ENCODE measurements around the gene DEGS2.
"Not testable (repeated sequence)": the region's sequence is repeated elsewhere in the genome, so short reads cannot be mapped to it uniquely, and the experiment has no call there.

DNA sequence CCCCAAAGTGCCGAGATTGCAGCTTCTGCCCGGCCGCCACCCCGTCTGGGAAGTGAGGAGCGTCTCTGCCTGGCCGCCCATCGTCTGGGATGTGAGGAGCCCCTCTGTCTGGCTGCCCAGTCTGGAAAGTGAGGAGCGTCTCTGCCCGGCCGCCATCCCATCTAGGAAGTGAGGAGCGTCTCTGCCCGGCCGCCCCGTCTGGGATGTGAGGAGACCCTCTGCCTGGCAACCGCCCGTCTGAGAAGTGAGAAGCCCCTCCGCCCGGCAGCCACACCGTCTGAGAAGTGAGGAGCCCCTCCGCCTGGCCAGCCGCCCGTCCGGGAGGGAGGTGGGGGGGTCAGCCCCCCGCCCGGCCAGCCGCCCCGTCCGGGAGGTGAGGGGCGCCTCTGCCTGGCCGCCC lies 21.2 kb upstream of the DEGS2 start:
- not testable (repeated sequence) for TF ChIP-seq ZBTB33 (IDR thresholded peaks at IDR 0.05; ENCODE audit: extremely low read depth, insufficient replicate concordance, low read length); TCF7L2 (IDR thresholded peaks at IDR 0.05; ENCODE audit: borderline replicate concordance, extremely low read depth, insufficient read depth, insufficient read length); EZH2phosphoT487 (IDR thresholded peaks at IDR 0.05; ENCODE audit: borderline replicate concordance); REST (IDR thresholded peaks at IDR 0.05; ENCODE audit: low read depth); EZH2 (IDR thresholded peaks at IDR 0.05); POLR2A (IDR thresholded peaks at IDR 0.05; ENCODE audit: borderline replicate concordance, extremely low read depth, insufficient read depth, insufficient read length); ZFX (IDR thresholded peaks at IDR 0.05); YY1 (IDR thresholded peaks at IDR 0.05; ENCODE audit: extremely low read depth, insufficient replicate concordance, low read depth, low read length); CEBPB (IDR thresholded peaks at IDR 0.05; ENCODE audit: low read depth); SRF (IDR thresholded peaks at IDR 0.05; ENCODE audit: low read depth); RAD21 (IDR thresholded peaks at IDR 0.05; ENCODE audit: low read depth); POLR2AphosphoS5 (IDR thresholded peaks at IDR 0.05; ENCODE audit: low read depth, low read length); EGR1 (IDR thresholded peaks at IDR 0.05; ENCODE audit: low read depth)
- TF ChIP-seq, protein P1, sequence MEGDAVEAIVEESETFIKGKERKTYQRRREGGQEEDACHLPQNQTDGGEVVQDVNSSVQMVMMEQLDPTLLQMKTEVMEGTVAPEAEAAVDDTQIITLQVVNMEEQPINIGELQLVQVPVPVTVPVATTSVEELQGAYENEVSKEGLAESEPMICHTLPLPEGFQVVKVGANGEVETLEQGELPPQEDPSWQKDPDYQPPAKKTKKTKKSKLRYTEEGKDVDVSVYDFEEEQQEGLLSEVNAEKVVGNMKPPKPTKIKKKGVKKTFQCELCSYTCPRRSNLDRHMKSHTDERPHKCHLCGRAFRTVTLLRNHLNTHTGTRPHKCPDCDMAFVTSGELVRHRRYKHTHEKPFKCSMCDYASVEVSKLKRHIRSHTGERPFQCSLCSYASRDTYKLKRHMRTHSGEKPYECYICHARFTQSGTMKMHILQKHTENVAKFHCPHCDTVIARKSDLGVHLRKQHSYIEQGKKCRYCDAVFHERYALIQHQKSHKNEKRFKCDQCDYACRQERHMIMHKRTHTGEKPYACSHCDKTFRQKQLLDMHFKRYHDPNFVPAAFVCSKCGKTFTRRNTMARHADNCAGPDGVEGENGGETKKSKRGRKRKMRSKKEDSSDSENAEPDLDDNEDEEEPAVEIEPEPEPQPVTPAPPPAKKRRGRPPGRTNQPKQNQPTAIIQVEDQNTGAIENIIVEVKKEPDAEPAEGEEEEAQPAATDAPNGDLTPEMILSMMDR (IDR thresholded peaks at IDR 0.05 in 2 of 3, conservative IDR thresholded peaks at IDR 0.05 in 1 of 3; ENCODE audit: borderline replicate concordance in 1 of 3, insufficient read depth in 1 of 3, low read depth in 2 of 3, low read length in 2 of 3) = not testable (repeated sequence)
